Activated CD8-positive, alpha-beta T cell treated with anti-CD3 and anti-CD28 coated beads for 36 hours (primary cell): ENCODE data around the gene SEC22C. TPM values are rescaled to one million over a fixed set of nuclear protein-coding genes. Genes with fewer than 3 reads are reported as not detected.
"Not testable (repeated sequence)": the region's sequence is repeated elsewhere in the genome, so short reads cannot be mapped to it uniquely, and the experiment has no call there.

Source experiments
- ATAC-seq: fragments of 200-7000 bp; cut with Tn5 transposase; one replicate; pipeline ENCODE4 v1.10.0; 2021; ENCODE audit warnings: mild to moderate bottlenecking, moderate library complexity
- CTCF ChIA-PET: fragments of 350-600 bp; sonication (Branson Sonifier 250); formaldehyde crosslinking; loops from one replicate; lab custom pipeline; 2021; ENCODE audit warnings: antibody characterized with exemption; lab: Charles Lee
- POLR2A ChIA-PET: fragments of 350-600 bp; sonication (Branson Sonifier 250); formaldehyde crosslinking; loops from one replicate; lab custom pipeline; 2021; ENCODE audit warnings: antibody characterized with exemption; lab: Charles Lee
- DNase-seq: peaks from one replicate; pipeline ENCODE4 v3.0.0-alpha.2; 2020
- H3K27ac Mint-ChIP-seq: one replicate; pipeline ENCODE4 v1.8.0; 2021; ENCODE audit warnings: mild to moderate bottlenecking, mixed read lengths
- H3K27me3 Mint-ChIP-seq: one replicate; pipeline ENCODE4 v1.8.0; 2021; ENCODE audit warnings: mixed read lengths
- H3K36me3 Mint-ChIP-seq: one replicate; pipeline ENCODE4 v1.8.0; 2021; ENCODE audit warnings: low read depth, mixed read lengths
- H3K4me1 Mint-ChIP-seq: one replicate; pipeline ENCODE4 v1.8.0; 2021; ENCODE audit warnings: low read depth, mixed read lengths
- H3K4me3 Mint-ChIP-seq: one replicate; pipeline ENCODE4 v1.8.0; 2021; ENCODE audit warnings: mild to moderate bottlenecking, moderate library complexity, mixed read lengths
- H3K9me3 Mint-ChIP-seq: one replicate; pipeline ENCODE4 v1.8.0; 2021; ENCODE audit warnings: mixed read lengths
- CTCF ChIP-seq: fragments of 200-600 bp; IDR thresholded peaks from one replicate; pipeline ENCODE4 v1.8.0; 2022; ENCODE audit warnings: antibody characterized with exemption, mild to moderate bottlenecking
- intact Hi-C: fragments of 100-400 bp; cut with micrococcal nuclease; formaldehyde crosslinking; loops from one replicate; pipeline ENCODE4 v1.10.0; 2022
- total RNA-seq, 2 experiments: library from RNA; stranded (reverse); gene quantifications; one replicate each; pipeline ENCODE4 v1.2.3, GENCODE V29; 2021

The SEC22C gene
- total RNA-seq, 2 experiments from 2014 or later, result 35.0 to 35.7 TPM

- peak overlapping the region; percentile 97 for H3K27ac Mint-ChIP-seq
- intact Hi-C loops, result loop anchor here (10.0 kb wide), 1 partner anchor 155 kb away; no protein-coding TSS in a partner anchor
- ChIA-PET POLR2A (interaction anchor here (3.6 to 6.0 kb wide), 2 partner anchors 8 to 12 kb away, joined by 43 to 46 read pairs; partner anchors contain the start of genes NKTR and SEC22C), CTCF (interaction anchor here (1.0 to 2.3 kb wide), 2 partner anchors 12 to 87 kb away, joined by 3 to 8 read pairs; partner anchors contain the start of genes NKTR and VIPR1)
- DNase-seq (no peak), ATAC-seq (no peak)
- H3K4me3 Mint-ChIP-seq, result peak overlapping the region; percentile 91
- no peaks in the 10 kb centered on the region for H3K27me3 Mint-ChIP-seq
- H3K36me3 Mint-ChIP-seq, result peaks cover 23% of the 10 kb centered on the region
- no peaks in the 10 kb centered on the region for H3K9me3 Mint-ChIP-seq
- TF ChIP-seq CTCF, result no peak
- peaks cover 36% of the 10 kb centered on the region for H3K4me1 Mint-ChIP-seq
Measured at GRCh38 chr3:42589382-42590109, 7.8 kb upstream of the SEC22C start.

DNA sequence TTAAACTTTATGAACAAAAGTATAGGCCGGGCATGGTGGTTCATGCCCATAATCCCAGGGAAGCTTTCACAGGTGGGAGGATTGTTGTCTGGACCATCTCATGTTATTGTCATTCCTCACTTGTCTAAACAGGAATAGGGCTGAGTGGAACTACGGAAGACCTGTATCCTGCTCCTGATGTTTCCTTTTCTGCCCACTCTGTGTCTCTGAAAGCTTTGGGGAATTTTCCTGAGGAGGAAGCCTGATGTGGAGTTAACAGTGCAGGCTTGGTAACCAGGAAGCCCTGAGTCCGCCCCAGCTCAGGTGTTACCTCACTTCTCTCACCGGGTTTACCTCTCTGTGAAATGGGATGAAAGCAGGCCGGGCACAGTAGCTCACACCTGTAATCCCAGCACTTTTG is 6.9 kb upstream of the SEC22C start:
- H3K36me3 Mint-ChIP-seq, result peaks cover 15% of the 10 kb centered on the region
- H3K4me1 Mint-ChIP-seq, result peaks cover 28% of the 10 kb centered on the region
- TF ChIP-seq CTCF, result no peak
- H3K27ac Mint-ChIP-seq, result no peak overlapping the region
- intact Hi-C loops, result loop anchor here (10.0 kb wide), 1 partner anchor 156 kb away; no protein-coding TSS in a partner anchor
- H3K4me3 Mint-ChIP-seq, result no peak overlapping the region
- ChIA-PET CTCF (interaction anchor here (1.0 kb wide), 1 partner anchor 87 kb away, joined by 3 read pairs; the partner anchor contains the start of gene VIPR1), POLR2A (interaction anchor here (1.0 to 1.1 kb wide), 2 partner anchors 12 to 19 kb away, joined by 3 read pairs; partner anchors contain the start of gene NKTR)
- no peaks in the 10 kb centered on the region for H3K27me3 Mint-ChIP-seq
- ATAC-seq (no peak), DNase-seq (no peak)
- H3K9me3 Mint-ChIP-seq, result no peaks in the 10 kb centered on the region

- peak overlapping the region; percentile 96 for H3K27ac Mint-ChIP-seq
- DNase-seq, result no peak
- peaks cover 10% of the 10 kb centered on the region for H3K36me3 Mint-ChIP-seq
- ChIA-PET CTCF (interaction anchor here (1.1 to 5.4 kb wide), 13 partner anchors 9 to 162 kb away, joined by 3 to 31 read pairs (median 5); partner anchors contain the start of gene VIPR1), POLR2A (interaction anchor here (1.4 to 3.9 kb wide), 5 partner anchors 10 to 163 kb away, joined by 4 to 46 read pairs (median 11); partner anchors contain the start of genes NKTR and SS18L2)
- ATAC-seq, result no peak
- H3K27me3 Mint-ChIP-seq, result no peaks in the 10 kb centered on the region
- TF ChIP-seq CTCF, result peak; percentile 32
- intact Hi-C loops, result loop anchor here (10.0 kb wide), 1 partner anchor 162 kb away; no protein-coding TSS in a partner anchor
- peaks cover 42% of the 10 kb centered on the region for H3K4me1 Mint-ChIP-seq
- peak overlapping the region; percentile 90 for H3K4me3 Mint-ChIP-seq
- peaks cover 1% of the 10 kb centered on the region for H3K9me3 Mint-ChIP-seq
Measured at GRCh38 chr3:42582474-42583070, 805 bp upstream of the SEC22C start.

DNA sequence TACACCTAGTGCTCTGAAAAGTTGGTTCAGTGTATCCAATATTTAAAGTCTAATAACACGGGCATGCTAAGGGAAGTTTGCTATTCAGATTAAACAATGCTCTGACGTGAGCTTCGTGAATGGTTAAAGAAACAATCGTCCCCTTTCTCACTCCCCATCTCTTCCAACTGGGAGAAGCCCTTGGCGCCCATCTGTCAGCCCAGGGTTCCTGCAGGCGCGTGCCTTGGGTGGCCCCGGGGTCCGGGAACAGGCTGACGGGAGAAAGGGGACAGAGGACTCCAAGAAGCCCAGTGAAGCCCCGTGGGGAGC is 413 bp downstream of the SEC22C start:
- Mint-ChIP-seq H3K4me3 (peak overlapping the region; percentile 90), H3K27me3 (no peaks in the 10 kb centered on the region), H3K27ac (peak overlapping the region; percentile 77), H3K9me3 (peaks cover 1% of the 10 kb centered on the region), H3K4me1 (peaks cover 48% of the 10 kb centered on the region), H3K36me3 (peaks cover 17% of the 10 kb centered on the region)
- ChIA-PET CTCF (interaction anchor here (1.5 to 5.4 kb wide), 6 partner anchors 20 to 163 kb away, joined by 7 to 31 read pairs (median 9); partner anchors contain the start of genes NKTR and VIPR1), POLR2A (interaction anchor here (0.7 to 3.9 kb wide), 5 partner anchors 11 to 79 kb away, joined by 4 to 46 read pairs (median 11); partner anchors contain the start of genes NKTR, SS18L2 and VIPR1)
- no peak for TF ChIP-seq CTCF
- DNase-seq (no peak), ATAC-seq (no peak)
- intact Hi-C loops, result loop anchor here (10.0 kb wide), 1 partner anchor 163 kb away; no protein-coding TSS in a partner anchor

DNA sequence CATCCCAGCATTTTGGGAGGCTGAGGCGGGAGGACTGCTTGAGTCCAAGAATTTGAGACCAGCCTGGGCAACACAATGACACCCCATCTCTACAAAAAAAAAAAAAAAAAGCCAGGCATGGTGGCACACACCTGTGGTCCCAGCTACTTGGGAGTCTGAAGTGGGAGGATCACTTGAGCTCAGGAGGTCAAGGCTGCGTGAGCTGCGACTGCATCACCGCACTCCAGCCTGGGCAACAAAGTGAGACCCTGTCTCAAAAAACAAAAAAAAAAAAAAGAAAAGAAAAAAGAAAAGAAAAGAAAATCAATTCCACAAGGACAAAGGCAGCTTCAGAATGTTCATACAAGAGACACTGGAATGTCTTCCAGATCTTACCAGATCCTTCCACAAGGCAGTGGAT is 2.4 kb downstream of the SEC22C start:
- ATAC-seq, POLR2A ChIA-PET, H3K4me3 Mint-ChIP-seq, DNase-seq, H3K27me3 Mint-ChIP-seq, H3K27ac Mint-ChIP-seq, intact Hi-C loops: not testable (repeated sequence)
- Mint-ChIP-seq H3K9me3 (peaks cover 13% of the 10 kb centered on the region), H3K36me3 (peaks cover 32% of the 10 kb centered on the region), H3K4me1 (peaks cover 49% of the 10 kb centered on the region)
- CTCF ChIA-PET, result interaction anchor here (2.1 kb wide), 1 partner anchor 32 kb away, joined by 9 read pairs; no protein-coding TSS in a partner anchor
